Heart right ventricle (tissue), 16 donors: ENCODE data around the gene AMIGO2. TPM values are rescaled to one million over a fixed set of nuclear protein-coding genes. Genes with fewer than 3 reads are reported as not detected.

Experiments
- ATAC-seq, 8 donors: fragments of 200-7000 bp; cut with Tn5 transposase; one replicate each; pipeline ENCODE4 v1.9.1; 2020; ENCODE audit warnings: mild to moderate bottlenecking in 8 of 8, moderate library complexity in 8 of 8, moderate number of reproducible peaks in 1 of 8
- DNase-seq, 2 donors: peaks; one replicate each; pipeline ENCODE4 v3.0.0-alpha.2; 2020
- H3K27ac ChIP-seq, 10 donors: fragments of 200-600 bp; sonication (generic) in 2 of 10; one replicate each; pipeline versions ENCODE4 v1.5.0 to v1.8.0; 2020 to 2022; ENCODE audit warnings: mild to moderate bottlenecking in 3 of 10
- H3K27me3 ChIP-seq, 7 donors: fragments of 200-600 bp; one replicate each; pipeline ENCODE4 v1.8.0; 2021 to 2022; ENCODE audit warnings: mild to moderate bottlenecking in 2 of 7
- H3K36me3 ChIP-seq, 9 donors: fragments of 200-600 bp; sonication (generic) in 1 of 9; one replicate each; pipeline versions ENCODE4 v1.5.0 to v1.8.0; 2020 to 2022; ENCODE audit warnings: mild to moderate bottlenecking in 2 of 9
- H3K4me1 ChIP-seq, 9 donors: fragments of 200-600 bp; sonication (generic) in 1 of 9; one replicate each; pipeline versions ENCODE4 v1.5.0 to v1.8.0; 2020 to 2022; ENCODE audit warnings: mild to moderate bottlenecking in 4 of 9
- H3K4me3 ChIP-seq, 10 donors: fragments of 200-600 bp; sonication (generic) in 2 of 10; one replicate each; pipeline versions ENCODE4 v1.5.0 to v1.8.0; 2020 to 2022; ENCODE audit warnings: mild to moderate bottlenecking in 7 of 10, moderate library complexity in 2 of 10
- H3K9me3 ChIP-seq, 11 donors: fragments of 200-600 bp in 10 of 11; sonication (generic) in 2 of 11; one replicate each; pipeline versions ENCODE4 v1.5.0 to v1.8.0; 2013 to 2022; ENCODE audit warnings: mild to moderate bottlenecking in 2 of 11, control low read depth in 1 of 11, moderate library complexity in 1 of 11
- WGBS, 2 donors: extraction: QIAGEN DNeasy Blood & Tissue Kit; methylation state at CpG; one replicate each; pipeline ENCODE4 v1.1.7; 2013; ENCODE audit warnings: inconsistent platforms in 1 of 2; 5-methylcytosine and 5-hydroxymethylcytosine counted together
- intact Hi-C, 10 donors: fragments of 100-400 bp; cut with DNase I; formaldehyde crosslinking; loops; one replicate each; pipeline versions ENCODE4 v1.11.1 to v1.14.2; 2022
- long read RNA-seq, 3 donors: library from polyadenylated mRNA; unstranded; transcript quantifications; one replicate each; pipeline ENCODE4 v2.0.0, GENCODE V29; 2020 to 2021
- polyA plus RNA-seq, 2 donors: library from polyadenylated mRNA; stranded (reverse); fragments of 200-250 nt; gene quantifications; one replicate each; pipeline ENCODE4 v1.2.3, GENCODE V29; 2013
- total RNA-seq, 10 donors: library from RNA; stranded (reverse); fragmentation: NEBNext Ultra II Directional in 3 of 10; extraction: Animal tissue kit (Norgen Biotek cat#: 25700) in 3 of 10; gene quantifications; one replicate each; pipeline versions ENCODE4 v1.2.1 to v1.2.4, GENCODE V29; 2021 to 2023
- TF ChIP-seq, protein P1 (sequence below), 9 donors: fragments of 200-600 bp; sonication (generic) in 2 of 9; IDR thresholded peaks; one replicate each; pipeline versions ENCODE4 v1.5.0 to v1.8.0; 2021 to 2022; ENCODE audit warnings: antibody characterized with exemption in 9 of 9, mild to moderate bottlenecking in 5 of 9, moderate library complexity in 1 of 9
- donor health status: Arrhythmogenic right ventricular cardiomyopathy.
- donor health status: ischemic (EF 13 %, LVEDD 7.1; RV severe dilation, severe dysfunction).
- donor health status: healthy with polysubstance abuse.
- donor health status: DM: no; HTN: yes; CAD: no.
- donor health status: DM: no; HTN: no; CAD: no.
- donor health status: ischemic (EF 25% LVEDD 6.9; RV normal size, moderate dysfunction).
- donor health status: ischemic (EF 25% LVEDD 5.7; RV mildly dilated, moderate dysfunction).
- donor health status: healthy.
- donor health status: DM: yes; HTN: yes; CAD: no.
- donor health status: Ischemic cardiomyopathy.
- donor health status: ischemic (EF 35%, LVEDD 5.7; RV mildly dilated, moderate dysfunction).
- donor health status: nonischemic (EF 11% LVEDD 7.7; RV severe dilation, severe dysfunction).
- donor health status: DM: yes; HTN: yes; CAD: no.
- donor health status: PGD.
- donor health status: ischemic (EF 29% LVEDD 5.4; RV normal size, mild dysfunction).
- donor health status: nonischemic (EF 23%, LVEDD 6.1; RV moderate dilation, normal function).

AMIGO2 gene, protein sequence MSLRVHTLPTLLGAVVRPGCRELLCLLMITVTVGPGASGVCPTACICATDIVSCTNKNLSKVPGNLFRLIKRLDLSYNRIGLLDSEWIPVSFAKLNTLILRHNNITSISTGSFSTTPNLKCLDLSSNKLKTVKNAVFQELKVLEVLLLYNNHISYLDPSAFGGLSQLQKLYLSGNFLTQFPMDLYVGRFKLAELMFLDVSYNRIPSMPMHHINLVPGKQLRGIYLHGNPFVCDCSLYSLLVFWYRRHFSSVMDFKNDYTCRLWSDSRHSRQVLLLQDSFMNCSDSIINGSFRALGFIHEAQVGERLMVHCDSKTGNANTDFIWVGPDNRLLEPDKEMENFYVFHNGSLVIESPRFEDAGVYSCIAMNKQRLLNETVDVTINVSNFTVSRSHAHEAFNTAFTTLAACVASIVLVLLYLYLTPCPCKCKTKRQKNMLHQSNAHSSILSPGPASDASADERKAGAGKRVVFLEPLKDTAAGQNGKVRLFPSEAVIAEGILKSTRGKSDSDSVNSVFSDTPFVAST
- total RNA-seq (1 to 10 TPM; 1.1 to 3.2 (median 1.9) TPM), polyA plus RNA-seq (1 to 10 TPM; 3.1 to 3.3 TPM)
- long read RNA-seq, donor 1, partial matches to known transcripts = 0 of 3 reads
- long read RNA-seq, donor 1, other reads (novel, unspliced or antisense) = 0 of 3 reads
- long read RNA-seq, donor 2, transcript AMIGO2-201 (2 exons, 3,763 nt) = major isoform, 7 of 10 reads
- long read RNA-seq, donor 2, partial matches to known transcripts = 0 of 10 reads
- long read RNA-seq, donor 2, other reads (novel, unspliced or antisense) = 1 of 10 reads
- long read RNA-seq, donor 3, partial matches to known transcripts = 0 of 4 reads
- long read RNA-seq, donor 3, other reads (novel, unspliced or antisense) = 1 of 4 reads

DNA sequence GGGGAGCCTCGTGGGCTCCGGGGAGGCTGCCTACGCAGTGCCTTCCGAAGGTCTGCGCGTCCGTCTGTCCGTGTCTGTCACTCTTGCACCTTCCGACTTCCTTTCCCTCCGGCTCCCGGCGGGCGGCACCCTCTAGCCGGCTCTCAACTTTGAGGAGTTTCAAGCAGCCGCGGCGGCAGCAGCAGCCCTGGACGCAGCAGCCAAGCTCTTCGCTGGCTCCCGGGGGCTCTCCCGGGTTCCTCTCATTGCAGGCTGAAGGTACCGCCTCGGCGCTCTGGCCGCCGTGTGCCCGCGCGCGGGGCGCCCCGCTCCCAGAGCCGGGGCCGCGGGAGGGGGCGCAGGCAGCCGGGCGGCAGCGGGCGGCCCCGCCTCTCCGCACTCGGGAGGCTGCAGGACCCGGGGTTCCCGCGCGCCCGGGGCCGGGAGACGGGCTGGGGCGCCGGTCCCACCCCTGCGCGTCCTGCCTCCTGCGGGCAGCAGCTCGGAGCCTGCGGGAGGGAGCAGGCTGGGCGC is at the start of gene AMIGO2, which contains the start of gene PCED1B:
TSS of gene AMIGO2 (minus strand) at position 492 of the 513 bp plus-strand sequence. CDS start 957 bp downstream, outside the sequence.
TSS of gene PCED1B (plus strand) at position 154 of the 513 bp plus-strand sequence. CDS start 155,443 bp downstream, outside the sequence.
- ATAC-seq (peak; percentile 44 to 85 (median 74)), DNase-seq (peak; percentile 70 to 80)
- Histone ChIP-seq H3K27me3 (peaks cover 0 to 22% (median 11%) of the 10 kb centered on the region in 7 donors), H3K9me3 (no peaks in the 10 kb centered on the region), H3K4me3 (peak within 1 kb of the TSS; percentile 57 to 80 (median 71)), H3K36me3 (no peaks in the 10 kb centered on the region), H3K4me1 (peaks cover 0 to 41% (median 15%) of the 10 kb centered on the region in 9 donors), H3K27ac (peak within 1 kb of the TSS; percentile 76 to 92 (median 90))
- intact Hi-C loops = loop anchor here in 3 of 10 donors (2.0 to 5.0 kb wide), 3 partner anchors 227 to 318 kb away; no protein-coding TSS in a partner anchor
- 0% methylated on average over 43 to 55 of the region's 58 CpGs for WGBS, 2 donors
- TF ChIP-seq, protein P1, sequence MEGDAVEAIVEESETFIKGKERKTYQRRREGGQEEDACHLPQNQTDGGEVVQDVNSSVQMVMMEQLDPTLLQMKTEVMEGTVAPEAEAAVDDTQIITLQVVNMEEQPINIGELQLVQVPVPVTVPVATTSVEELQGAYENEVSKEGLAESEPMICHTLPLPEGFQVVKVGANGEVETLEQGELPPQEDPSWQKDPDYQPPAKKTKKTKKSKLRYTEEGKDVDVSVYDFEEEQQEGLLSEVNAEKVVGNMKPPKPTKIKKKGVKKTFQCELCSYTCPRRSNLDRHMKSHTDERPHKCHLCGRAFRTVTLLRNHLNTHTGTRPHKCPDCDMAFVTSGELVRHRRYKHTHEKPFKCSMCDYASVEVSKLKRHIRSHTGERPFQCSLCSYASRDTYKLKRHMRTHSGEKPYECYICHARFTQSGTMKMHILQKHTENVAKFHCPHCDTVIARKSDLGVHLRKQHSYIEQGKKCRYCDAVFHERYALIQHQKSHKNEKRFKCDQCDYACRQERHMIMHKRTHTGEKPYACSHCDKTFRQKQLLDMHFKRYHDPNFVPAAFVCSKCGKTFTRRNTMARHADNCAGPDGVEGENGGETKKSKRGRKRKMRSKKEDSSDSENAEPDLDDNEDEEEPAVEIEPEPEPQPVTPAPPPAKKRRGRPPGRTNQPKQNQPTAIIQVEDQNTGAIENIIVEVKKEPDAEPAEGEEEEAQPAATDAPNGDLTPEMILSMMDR (IDR thresholded peaks at IDR 0.05) = peak in 7 of 9 donors; percentile 23 to 62 (median 45)

DNA sequence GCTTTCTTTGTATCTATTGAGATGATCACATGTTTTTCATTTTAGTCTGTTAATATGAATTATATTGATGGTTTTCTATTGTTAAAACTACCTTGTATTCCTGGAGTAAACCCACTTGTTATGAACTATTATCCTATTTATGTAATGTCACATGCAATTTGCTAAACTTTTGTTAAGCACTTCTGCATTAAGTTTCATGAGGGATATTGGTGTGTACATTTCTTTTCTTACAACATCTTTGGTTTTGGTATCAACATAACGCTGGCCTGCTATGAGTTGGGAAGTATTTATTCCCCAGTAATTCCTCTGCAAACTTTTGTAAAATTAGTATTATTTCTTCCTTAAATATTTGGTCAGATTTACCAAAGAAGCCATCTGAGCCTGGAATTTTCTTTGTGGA is 46.5 kb upstream of the AMIGO2 start:
- DNase-seq (no peak), ATAC-seq (no peak)
- Histone ChIP-seq H3K27me3 (no peaks in the 10 kb centered on the region), H3K9me3 (peaks cover 0 to 3% (median 0%) of the 10 kb centered on the region in 11 donors), H3K4me3 (no peak overlapping the region), H3K27ac (no peak overlapping the region), H3K36me3 (peaks cover 0 to under 1% (median 0%) of the 10 kb centered on the region in 9 donors), H3K4me1 (peaks cover 0 to under 1% (median 0%) of the 10 kb centered on the region in 9 donors)
- TF ChIP-seq, protein P1 (IDR thresholded peaks at IDR 0.05) = no peak
- WGBS, 2 donors = 98 to 99% methylated on average over 1 of the region's 1 CpG
- intact Hi-C loops = no loop called here

DNA sequence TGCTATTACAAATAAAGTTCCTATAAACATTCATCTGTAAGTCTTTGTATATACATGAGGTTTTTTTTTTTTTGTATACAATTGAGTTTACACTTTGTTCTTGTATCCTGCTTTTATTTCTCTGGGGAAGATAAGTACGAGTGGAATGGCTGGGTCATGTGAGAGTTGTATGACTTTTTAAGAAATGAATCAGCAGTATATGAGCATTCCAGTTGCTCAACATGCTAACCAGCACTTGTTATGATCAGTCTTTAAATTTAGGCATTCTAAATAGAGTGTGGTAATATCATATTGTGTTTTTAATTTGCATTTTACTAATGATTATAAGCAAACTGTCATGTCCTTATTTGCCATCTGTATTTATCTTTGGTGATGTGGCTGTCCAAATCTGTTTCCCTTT is 44.7 kb upstream of the AMIGO2 start:
- Histone ChIP-seq H3K36me3 (no peaks in the 10 kb centered on the region), H3K27me3 (no peaks in the 10 kb centered on the region), H3K9me3 (peaks cover 0 to 3% (median 0%) of the 10 kb centered on the region in 11 donors), H3K4me3 (no peak overlapping the region), H3K27ac (no peak overlapping the region), H3K4me1 (no peaks in the 10 kb centered on the region)
- no peak for DNase-seq
- WGBS, 2 donors = 23 to 37% methylated on average over 1 of the region's 1 CpG
- ATAC-seq = no peak
- TF ChIP-seq, protein P1 (IDR thresholded peaks at IDR 0.05) = no peak
- intact Hi-C loops = no loop called here

DNA sequence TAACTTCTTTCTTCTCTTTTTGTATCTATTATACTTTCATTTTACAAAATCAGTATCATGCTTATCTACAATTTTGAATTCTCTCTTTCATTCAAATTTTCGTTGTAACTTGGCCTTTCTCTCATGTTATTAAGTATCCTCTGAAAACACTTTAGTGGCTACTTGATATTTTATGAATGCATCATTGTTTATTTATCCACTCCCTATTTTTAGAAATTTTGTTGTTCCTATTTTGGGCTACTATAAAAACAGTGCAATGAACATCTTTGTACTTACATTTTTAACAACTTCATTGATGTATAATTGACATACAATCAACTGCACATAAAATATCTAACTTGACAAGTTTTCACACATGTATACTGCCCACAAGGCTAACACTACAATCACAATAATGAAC is 44.0 kb upstream of the AMIGO2 start:
- Histone ChIP-seq H3K27ac (no peak overlapping the region), H3K36me3 (no peaks in the 10 kb centered on the region), H3K4me1 (no peaks in the 10 kb centered on the region), H3K4me3 (no peak overlapping the region), H3K27me3 (no peaks in the 10 kb centered on the region), H3K9me3 (peaks cover 0 to 3% (median 0%) of the 10 kb centered on the region in 11 donors)
- intact Hi-C loops = no loop called here
- 52 to 64% methylated on average over 1 of the region's 1 CpG for WGBS, 2 donors
- DNase-seq = no peak
- TF ChIP-seq, protein P1 (IDR thresholded peaks at IDR 0.05) = no peak
- ATAC-seq = no peak
